Loucy (cell line): ENCODE measurements around the gene MYH13.
A peak's percentile ranks its signal among the peaks of the same experiment; 100 is the strongest.

Experiments used
- H2AFZ ChIP-seq: fragments of 200-600 bp; sonication (generic); 2 replicates; pipeline ENCODE4 v1.6.0; 2016; ENCODE audit warnings: antibody characterized with exemption, mild to moderate bottlenecking, low read length, moderate library complexity
- H3F3A ChIP-seq: fragments of 200-600 bp; 2 replicates; pipeline ENCODE4 v1.6.0; 2016; ENCODE audit warnings: antibody characterized with exemption, low read depth, mild to moderate bottlenecking
- H3K27me3 ChIP-seq: fragments of 200-600 bp; sonication (generic); 2 replicates; pipeline ENCODE4 v1.6.1; 2014; ENCODE audit warnings: low read length, mild to moderate bottlenecking; ENCODE audit not compliant: insufficient read depth, poor library complexity, severe bottlenecking
- H3K36me3 ChIP-seq: fragments of 200-600 bp; sonication (generic); 2 replicates; pipeline ENCODE4 v1.6.1; 2016; ENCODE audit warnings: low read length; ENCODE audit not compliant: insufficient read depth
- H3K4me1 ChIP-seq: fragments of 200-600 bp; sonication (generic); 2 replicates; pipeline ENCODE4 v1.5.1; 2014; ENCODE audit warnings: low read length, mild to moderate bottlenecking; ENCODE audit not compliant: insufficient read depth, poor library complexity, severe bottlenecking
- H3K4me2 ChIP-seq: fragments of 200-600 bp; sonication (generic); 2 replicates; pipeline ENCODE4 v1.6.0; 2014; ENCODE audit warnings: antibody characterized with exemption, low read length, low read depth, mild to moderate bottlenecking; ENCODE audit not compliant: poor library complexity, severe bottlenecking
- H3K4me3 ChIP-seq: fragments of 200-600 bp; sonication (generic); 2 replicates; pipeline ENCODE4 v1.5.1; 2014; ENCODE audit warnings: low read length, mild to moderate bottlenecking, mixed read lengths; ENCODE audit not compliant: poor library complexity, severe bottlenecking
- H3K79me2 ChIP-seq: fragments of 200-600 bp; sonication (generic); 2 replicates; pipeline ENCODE4 v1.6.1; 2014; ENCODE audit warnings: low read length; ENCODE audit not compliant: insufficient read depth
- H3K9ac ChIP-seq: fragments of 200-600 bp; sonication (generic); 2 replicates; pipeline ENCODE4 v1.6.0; 2014; ENCODE audit warnings: mild to moderate bottlenecking, low read depth, low read length, moderate library complexity; ENCODE audit not compliant: poor library complexity, severe bottlenecking
- H3K9me2 ChIP-seq: fragments of 200-600 bp; sonication (generic); replicated peaks from 2 replicates; pipeline ENCODE4 v1.6.1; 2016; ENCODE audit warnings: low read depth, low read length, mixed read lengths
- H3K9me3 ChIP-seq: fragments of 200-600 bp; sonication (generic); 2 replicates; pipeline ENCODE4 v1.6.1; 2014; ENCODE audit warnings: mild to moderate bottlenecking, antibody characterized with exemption, low read length, low read depth; ENCODE audit not compliant: insufficient read depth
- H4K20me1 ChIP-seq: fragments of 200-600 bp; sonication (generic); 2 replicates; pipeline ENCODE4 v1.6.0; 2014; ENCODE audit warnings: antibody characterized with exemption, low read length, mild to moderate bottlenecking; ENCODE audit not compliant: insufficient read depth, poor library complexity, severe bottlenecking
- EZH2phosphoT487 ChIP-seq: fragments of 200-600 bp; IDR thresholded peaks from 2 replicates; pipeline ENCODE4 v1.6.1; 2018; ENCODE audit warnings: antibody characterized with exemption, mild to moderate bottlenecking, moderate library complexity, borderline replicate concordance
- TF ChIP-seq, protein P1 (sequence below): fragments of 200-600 bp; sonication (generic); conservative IDR thresholded peaks from 2 replicates; pipeline ENCODE4 v1.5.1; 2014; ENCODE audit warnings: mild to moderate bottlenecking, antibody characterized with exemption, low read length

MYH13 gene

DNA sequence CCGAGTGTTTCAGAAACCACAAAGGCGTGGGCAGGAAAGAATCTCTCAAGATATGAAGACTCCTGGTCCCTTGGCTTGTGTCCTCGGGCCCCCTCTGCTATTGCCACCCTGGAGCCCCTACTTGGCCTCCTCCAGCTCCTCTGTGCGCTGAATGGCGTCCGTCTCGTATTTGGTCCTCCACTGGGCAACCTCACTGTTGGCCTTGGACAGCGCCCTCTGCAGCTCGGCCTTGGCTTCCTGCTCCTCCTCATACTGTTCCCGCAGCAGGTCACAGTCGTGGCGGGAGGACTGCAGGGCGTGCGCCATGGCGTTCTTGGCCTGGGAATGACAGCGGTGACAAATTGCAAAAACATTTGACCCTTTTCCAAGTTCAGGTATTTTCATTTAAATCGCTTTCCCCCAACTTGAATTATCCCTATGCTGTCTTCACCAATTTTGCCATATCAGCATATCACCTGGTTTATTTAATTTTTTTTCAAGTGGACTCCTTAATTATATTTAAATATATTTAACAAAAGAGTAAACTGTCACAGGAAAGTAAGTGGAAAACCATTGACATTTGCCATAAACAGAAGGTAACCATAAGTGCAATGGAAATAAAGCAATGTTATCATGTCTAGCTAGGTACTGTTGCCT is 59.7 kb downstream of the MYH13 start:
- TF ChIP-seq, protein P1, sequence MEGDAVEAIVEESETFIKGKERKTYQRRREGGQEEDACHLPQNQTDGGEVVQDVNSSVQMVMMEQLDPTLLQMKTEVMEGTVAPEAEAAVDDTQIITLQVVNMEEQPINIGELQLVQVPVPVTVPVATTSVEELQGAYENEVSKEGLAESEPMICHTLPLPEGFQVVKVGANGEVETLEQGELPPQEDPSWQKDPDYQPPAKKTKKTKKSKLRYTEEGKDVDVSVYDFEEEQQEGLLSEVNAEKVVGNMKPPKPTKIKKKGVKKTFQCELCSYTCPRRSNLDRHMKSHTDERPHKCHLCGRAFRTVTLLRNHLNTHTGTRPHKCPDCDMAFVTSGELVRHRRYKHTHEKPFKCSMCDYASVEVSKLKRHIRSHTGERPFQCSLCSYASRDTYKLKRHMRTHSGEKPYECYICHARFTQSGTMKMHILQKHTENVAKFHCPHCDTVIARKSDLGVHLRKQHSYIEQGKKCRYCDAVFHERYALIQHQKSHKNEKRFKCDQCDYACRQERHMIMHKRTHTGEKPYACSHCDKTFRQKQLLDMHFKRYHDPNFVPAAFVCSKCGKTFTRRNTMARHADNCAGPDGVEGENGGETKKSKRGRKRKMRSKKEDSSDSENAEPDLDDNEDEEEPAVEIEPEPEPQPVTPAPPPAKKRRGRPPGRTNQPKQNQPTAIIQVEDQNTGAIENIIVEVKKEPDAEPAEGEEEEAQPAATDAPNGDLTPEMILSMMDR, result peak; percentile 42
- TF ChIP-seq EZH2phosphoT487, result no peak
- Histone ChIP-seq H3F3A (no peaks in the 10 kb centered on the region), H3K4me1 (peaks cover 4% of the 10 kb centered on the region)

DNA sequence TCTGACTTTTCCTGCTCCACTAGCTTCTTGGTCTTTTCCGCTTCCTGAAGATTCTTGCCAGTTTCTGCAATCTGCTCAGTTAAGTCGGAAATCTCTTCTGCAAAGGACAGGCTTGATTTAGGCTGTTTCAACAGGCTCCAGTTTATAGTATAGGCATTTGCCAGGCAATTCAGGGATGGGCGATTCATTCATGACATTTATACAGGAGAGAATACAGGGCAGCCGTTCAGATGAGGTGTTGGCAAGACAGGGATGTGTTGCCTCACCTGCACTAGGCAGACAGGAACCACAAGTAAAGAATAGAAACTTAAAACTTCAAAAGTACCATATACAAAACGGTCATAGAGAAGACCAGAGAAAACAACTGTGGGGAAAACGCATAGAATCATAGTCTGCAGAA is 61.7 kb downstream of the MYH13 start:
- H3K4me3 ChIP-seq, result no peak overlapping the region
- H3K4me2 ChIP-seq, result no peak overlapping the region

More for the DNA sequence above, 59.7 kb downstream of the MYH13 start:
- H3K9me3 ChIP-seq, result no peaks in the 10 kb centered on the region
- H3K36me3 ChIP-seq, result no peaks in the 10 kb centered on the region
- H3K4me2 ChIP-seq, result no peak overlapping the region
- no peak overlapping the region for H3K4me3 ChIP-seq
- H2AFZ ChIP-seq, result no peak overlapping the region
- no peaks in the 10 kb centered on the region for H3K79me2 ChIP-seq
- no peak overlapping the region for H3K9ac ChIP-seq
- no peaks in the 10 kb centered on the region for H4K20me1 ChIP-seq
- H3K9me2 ChIP-seq, result no peaks in the 10 kb centered on the region
- no peaks in the 10 kb centered on the region for H3K27me3 ChIP-seq

DNA sequence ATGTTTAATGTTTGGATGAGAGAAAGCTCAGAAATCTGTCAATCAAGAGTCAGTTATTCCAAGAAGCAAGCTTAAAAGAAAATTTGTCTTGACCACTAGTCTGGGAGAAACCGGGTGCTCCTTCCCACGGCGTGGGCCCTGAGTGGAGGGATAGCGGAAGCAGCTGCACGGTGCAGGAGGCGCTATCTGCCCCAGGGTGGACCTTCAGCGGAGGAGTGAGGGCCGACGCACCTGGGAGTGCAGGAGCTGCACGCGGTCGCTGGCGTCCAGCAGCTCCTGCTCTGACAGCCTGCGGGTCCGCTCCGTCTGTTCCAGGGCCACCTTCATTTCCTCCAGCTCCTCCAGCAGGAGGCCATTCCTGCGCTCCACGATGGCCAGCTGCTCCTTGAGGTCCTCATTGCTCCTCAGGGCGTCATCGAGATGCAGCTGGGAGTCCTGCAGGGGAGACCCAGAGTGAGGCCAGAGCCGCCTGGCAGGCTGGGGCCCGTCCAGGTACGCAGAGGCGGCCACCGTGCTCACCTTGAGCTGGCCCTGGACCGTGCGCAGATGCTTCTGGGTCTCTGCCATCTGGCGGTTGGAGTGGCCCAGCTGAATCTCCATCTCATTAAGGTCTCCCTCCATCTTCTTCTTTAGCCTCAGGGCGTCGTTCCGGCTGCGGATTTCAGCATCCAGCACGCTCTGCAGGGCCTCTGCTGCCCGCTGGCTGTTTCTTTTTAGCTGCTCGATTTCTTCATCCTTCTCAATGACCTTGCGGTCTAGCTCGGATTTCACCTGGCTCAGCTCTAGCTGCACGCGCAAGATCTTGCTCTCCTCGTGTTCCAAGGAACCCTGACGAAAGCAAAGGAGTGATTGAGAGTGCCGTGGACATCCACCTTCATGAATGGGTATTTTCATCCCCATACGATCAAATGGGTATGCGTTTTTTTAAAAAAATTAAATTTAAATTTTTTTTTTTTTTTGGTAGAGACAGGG is 63.5 kb downstream of the MYH13 start:
- Histone ChIP-seq H3K79me2 (no peaks in the 10 kb centered on the region), H4K20me1 (no peaks in the 10 kb centered on the region), H2AFZ (no peak overlapping the region), H3F3A (no peaks in the 10 kb centered on the region), H3K9me2 (no peaks in the 10 kb centered on the region), H3K4me3 (no peak overlapping the region), H3K4me2 (no peak overlapping the region), H3K9ac (no peak overlapping the region), H3K4me1 (no peaks in the 10 kb centered on the region), H3K36me3 (no peaks in the 10 kb centered on the region), H3K9me3 (no peaks in the 10 kb centered on the region), H3K27me3 (no peaks in the 10 kb centered on the region)
- TF ChIP-seq, protein P1, result no peak
- TF ChIP-seq EZH2phosphoT487, result no peak

More for the DNA sequence above, 61.7 kb downstream of the MYH13 start:
- Histone ChIP-seq H3F3A (no peaks in the 10 kb centered on the region), H3K9me2 (no peaks in the 10 kb centered on the region), H3K79me2 (no peaks in the 10 kb centered on the region), H4K20me1 (no peaks in the 10 kb centered on the region), H3K9ac (no peak overlapping the region), H3K36me3 (no peaks in the 10 kb centered on the region), H3K27me3 (no peaks in the 10 kb centered on the region), H3K9me3 (no peaks in the 10 kb centered on the region), H2AFZ (no peak overlapping the region), H3K4me1 (no peaks in the 10 kb centered on the region)
- TF ChIP-seq, protein P1, result no peak
- no peak for TF ChIP-seq EZH2phosphoT487
